ENCODE measurements around the gene IMMP2L.

IMMP2L gene

GRCh38 chr7:111108496-111108895, 453.8 kb downstream of the IMMP2L start:
- Mint-ChIP-seq H3K36me3 (ENCODE audit: low read depth) (peaks cover 73% of the 10 kb centered on the region), H3K4me3 (no peak overlapping the region), H3K4me1 (peaks cover 77% of the 10 kb centered on the region), H3K27ac (peak overlapping the region; percentile 50), H3K9me3 (peaks cover 5% of the 10 kb centered on the region), H3K27me3 (no peaks in the 10 kb centered on the region)
- DNase-seq (no peak), ATAC-seq (no peak)

DNA sequence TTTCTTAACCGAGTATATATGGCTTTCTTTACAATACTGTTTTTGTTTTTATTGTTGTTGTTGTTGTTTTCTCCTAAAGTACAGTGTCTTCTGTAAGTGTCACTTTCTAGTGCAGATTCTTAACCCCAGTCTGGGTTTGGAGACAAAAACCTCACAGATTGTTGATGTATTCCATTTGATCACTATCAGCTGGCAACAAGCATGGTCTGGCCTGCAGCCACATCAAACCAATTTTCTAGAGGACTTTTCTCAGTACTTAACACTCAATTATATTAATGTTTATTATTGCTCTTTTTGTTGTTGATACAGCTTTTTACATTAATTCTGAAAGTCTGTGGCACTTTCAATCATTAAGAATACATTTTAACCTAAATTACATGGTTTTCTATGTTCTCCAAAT, 454.3 kb downstream of the IMMP2L start:
- Mint-ChIP-seq H3K4me1 (peaks cover 77% of the 10 kb centered on the region), H3K4me3 (no peak overlapping the region), H3K27ac (no peak overlapping the region), H3K36me3 (ENCODE audit: low read depth) (peaks cover 73% of the 10 kb centered on the region), H3K9me3 (peaks cover 5% of the 10 kb centered on the region), H3K27me3 (no peaks in the 10 kb centered on the region)
- DNase-seq (no peak), ATAC-seq (no peak)

DNA sequence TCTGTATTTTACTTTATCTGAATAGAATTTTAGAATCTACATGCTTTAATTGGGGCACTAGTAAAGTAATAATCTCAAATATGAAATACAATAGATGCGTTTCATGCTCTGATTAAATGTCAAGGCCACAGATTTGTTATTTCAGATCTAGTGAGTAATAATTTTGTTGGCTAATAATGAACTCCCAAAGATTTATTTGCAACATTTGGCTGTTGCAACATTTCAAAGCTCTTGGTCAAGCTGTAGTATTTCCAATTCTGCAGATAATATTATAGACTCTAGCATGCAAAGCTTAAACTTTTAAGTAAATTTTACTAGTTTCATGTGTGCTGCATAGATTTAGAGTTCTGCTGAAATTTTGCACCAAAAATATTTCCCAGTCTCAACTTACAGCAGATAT, 454.7 kb downstream of the IMMP2L start:
- peaks cover 71% of the 10 kb centered on the region for H3K36me3 Mint-ChIP-seq (ENCODE audit: low read depth)
- ATAC-seq: no peak

DNA sequence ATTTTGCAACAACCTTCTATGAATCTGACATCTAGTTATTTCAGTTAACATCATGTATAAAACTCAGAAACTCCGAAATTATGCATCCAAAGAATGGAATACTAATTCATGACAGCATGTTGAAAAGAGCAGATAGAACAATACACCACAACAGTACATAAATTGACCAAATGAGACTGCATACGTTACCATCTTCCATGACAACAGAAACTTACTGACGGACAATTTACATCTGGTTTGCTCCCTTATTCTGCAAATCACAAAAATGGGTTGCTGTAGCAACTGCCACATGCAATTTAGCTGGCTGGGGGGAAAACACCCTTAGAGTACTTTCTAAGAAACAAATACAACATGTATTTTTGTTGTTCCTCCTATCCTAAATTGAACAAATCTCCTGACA, 457.0 kb downstream of the IMMP2L start:
- DNase-seq: no peak
- Mint-ChIP-seq H3K27me3 (no peaks in the 10 kb centered on the region), H3K36me3 (ENCODE audit: low read depth) (peaks cover 74% of the 10 kb centered on the region), H3K4me1 (peaks cover 80% of the 10 kb centered on the region), H3K4me3 (no peak overlapping the region), H3K27ac (no peak overlapping the region), H3K9me3 (no peaks in the 10 kb centered on the region)
- ATAC-seq: no peak

More for the DNA sequence above, 454.7 kb downstream of the IMMP2L start:
- Mint-ChIP-seq H3K4me3 (no peak overlapping the region), H3K27me3 (no peaks in the 10 kb centered on the region), H3K27ac (no peak overlapping the region), H3K4me1 (peaks cover 75% of the 10 kb centered on the region), H3K9me3 (peaks cover 5% of the 10 kb centered on the region)
- no peak for DNase-seq

- no peak overlapping the region for H3K4me3 Mint-ChIP-seq
- no peaks in the 10 kb centered on the region for H3K9me3 Mint-ChIP-seq
- H3K36me3 Mint-ChIP-seq (ENCODE audit: low read depth): peaks cover 73% of the 10 kb centered on the region
- ATAC-seq (no peak), DNase-seq (no peak)
- H3K27ac Mint-ChIP-seq: peak overlapping the region; percentile 82
- peaks cover 84% of the 10 kb centered on the region for H3K4me1 Mint-ChIP-seq
- H3K27me3 Mint-ChIP-seq: no peaks in the 10 kb centered on the region
Measured at GRCh38 chr7:111104710-111105109, 457.6 kb downstream of the IMMP2L start.

DNA sequence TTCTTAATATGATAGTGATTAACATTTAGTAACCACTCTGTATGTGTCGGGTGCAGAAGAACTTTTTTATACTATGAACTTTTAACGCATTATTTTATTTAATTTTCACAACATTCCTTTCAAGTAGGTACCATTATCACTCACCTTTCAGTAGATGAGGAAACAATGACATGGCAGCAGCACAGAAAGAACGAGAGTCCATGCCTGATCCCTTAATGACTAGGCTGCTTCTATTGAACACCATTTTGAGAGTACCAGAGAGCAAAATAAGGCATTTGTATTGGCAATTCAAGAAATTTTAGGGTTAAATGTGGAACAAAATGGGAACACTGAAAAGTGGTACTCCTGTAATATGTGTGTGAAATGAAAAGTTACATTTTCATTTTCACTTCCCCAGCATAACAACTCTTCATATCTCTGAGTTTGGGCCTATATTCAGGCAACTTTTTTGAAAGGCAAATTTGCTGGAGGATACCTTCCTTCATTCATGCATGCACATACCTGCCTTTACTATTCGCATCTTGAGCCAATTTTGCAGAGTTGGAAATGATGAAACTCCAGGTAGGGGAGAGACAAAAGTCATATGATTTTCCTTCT, 458.5 kb downstream of the IMMP2L start:
- ATAC-seq (no peak), DNase-seq (no peak)
- H3K4me3 Mint-ChIP-seq: peak overlapping the region; percentile 41
- peaks cover 84% of the 10 kb centered on the region for H3K4me1 Mint-ChIP-seq
- no peaks in the 10 kb centered on the region for H3K27me3 Mint-ChIP-seq
- H3K36me3 Mint-ChIP-seq (ENCODE audit: low read depth): peaks cover 68% of the 10 kb centered on the region
- H3K9me3 Mint-ChIP-seq: no peaks in the 10 kb centered on the region
- peak overlapping the region; percentile 82 for H3K27ac Mint-ChIP-seq

DNA sequence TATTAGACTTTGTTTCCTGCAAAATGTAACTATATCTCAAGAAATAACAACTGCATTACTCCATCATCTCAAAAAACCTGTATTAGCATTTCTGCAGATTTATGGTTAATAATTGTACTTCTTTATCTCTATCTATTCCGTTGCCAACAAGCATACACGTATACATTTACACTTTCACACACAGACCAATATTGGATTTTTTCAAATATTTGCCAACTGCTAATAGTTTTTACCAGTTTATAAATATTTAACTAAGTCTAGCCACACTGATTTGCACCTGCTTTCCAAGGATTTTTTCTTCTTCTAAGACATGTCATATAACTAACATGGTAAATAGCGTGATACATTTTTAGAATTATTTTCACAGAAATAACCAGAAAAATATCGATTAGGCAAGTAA, 459.2 kb downstream of the IMMP2L start:
- Mint-ChIP-seq H3K27me3 (no peaks in the 10 kb centered on the region), H3K4me3 (no peak overlapping the region), H3K4me1 (peaks cover 86% of the 10 kb centered on the region), H3K9me3 (no peaks in the 10 kb centered on the region), H3K36me3 (ENCODE audit: low read depth) (peaks cover 70% of the 10 kb centered on the region), H3K27ac (peak overlapping the region; percentile 82)
- ATAC-seq (no peak), DNase-seq (no peak)

GRCh38 chr7:111101856-111102646, 460.2 kb downstream of the IMMP2L start:
- DNase-seq (no peak), ATAC-seq (peak; percentile 25)
- Mint-ChIP-seq H3K27ac (peak overlapping the region; percentile 76), H3K4me1 (peaks cover 87% of the 10 kb centered on the region), H3K36me3 (ENCODE audit: low read depth) (peaks cover 70% of the 10 kb centered on the region), H3K27me3 (no peaks in the 10 kb centered on the region), H3K9me3 (no peaks in the 10 kb centered on the region), H3K4me3 (no peak overlapping the region)

GRCh38 chr7:111098926-111099250, 463.4 kb downstream of the IMMP2L start:
- H3K36me3 Mint-ChIP-seq (ENCODE audit: low read depth): peaks cover 78% of the 10 kb centered on the region
- no peaks in the 10 kb centered on the region for H3K9me3 Mint-ChIP-seq
- no peak for DNase-seq
- H3K4me1 Mint-ChIP-seq: peaks cover 91% of the 10 kb centered on the region
- H3K27ac Mint-ChIP-seq: no peak overlapping the region
- no peak for ATAC-seq
- H3K27me3 Mint-ChIP-seq: no peaks in the 10 kb centered on the region
- H3K4me3 Mint-ChIP-seq: peak overlapping the region; percentile 91

DNA sequence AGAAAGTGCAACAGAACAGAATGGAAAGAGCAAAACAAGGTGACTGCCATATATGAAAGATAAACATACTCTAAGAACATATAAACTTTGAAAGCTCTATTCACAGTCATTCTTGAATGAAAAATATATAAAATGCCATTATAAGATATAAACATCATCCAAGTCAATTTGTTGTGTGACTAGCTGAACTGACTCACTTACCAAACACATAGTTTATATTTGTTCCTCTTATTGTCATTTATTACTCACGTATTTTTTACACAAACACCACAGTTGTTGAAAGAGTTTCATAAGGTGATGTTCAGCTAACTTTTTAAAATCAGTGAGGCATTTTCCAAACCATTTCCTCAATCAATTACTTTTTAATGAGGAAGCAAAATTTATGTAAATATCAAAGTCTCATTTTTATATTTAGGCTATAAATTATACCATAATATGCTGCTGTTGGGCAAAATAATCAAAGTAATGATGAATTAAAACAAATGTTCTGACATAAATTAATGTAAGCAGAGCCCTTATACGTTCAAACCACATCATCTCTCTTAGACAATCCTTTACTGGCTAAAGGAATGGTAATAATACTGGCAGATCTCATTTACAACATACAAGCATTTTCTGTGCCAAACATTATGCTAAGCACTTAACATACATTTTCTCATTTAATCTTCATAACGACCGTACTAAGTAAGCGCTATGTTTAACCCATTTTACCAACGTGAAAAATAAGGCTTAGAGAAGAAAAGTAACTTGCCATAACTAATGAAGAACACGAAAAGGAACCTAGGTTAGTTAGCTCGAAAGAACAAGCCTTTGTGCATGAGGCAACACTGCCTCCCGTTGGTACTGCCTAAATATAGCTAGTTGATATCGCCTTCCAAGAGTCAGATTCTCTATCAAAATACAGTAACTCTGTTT, 464.0 kb downstream of the IMMP2L start:
- Mint-ChIP-seq H3K27ac (peak overlapping the region; percentile 69), H3K36me3 (ENCODE audit: low read depth) (peaks cover 77% of the 10 kb centered on the region), H3K4me3 (peak overlapping the region; percentile 91), H3K4me1 (peaks cover 89% of the 10 kb centered on the region), H3K27me3 (no peaks in the 10 kb centered on the region), H3K9me3 (no peaks in the 10 kb centered on the region)
- ATAC-seq: peak; percentile 69
- peak; percentile 55 for DNase-seq

DNA sequence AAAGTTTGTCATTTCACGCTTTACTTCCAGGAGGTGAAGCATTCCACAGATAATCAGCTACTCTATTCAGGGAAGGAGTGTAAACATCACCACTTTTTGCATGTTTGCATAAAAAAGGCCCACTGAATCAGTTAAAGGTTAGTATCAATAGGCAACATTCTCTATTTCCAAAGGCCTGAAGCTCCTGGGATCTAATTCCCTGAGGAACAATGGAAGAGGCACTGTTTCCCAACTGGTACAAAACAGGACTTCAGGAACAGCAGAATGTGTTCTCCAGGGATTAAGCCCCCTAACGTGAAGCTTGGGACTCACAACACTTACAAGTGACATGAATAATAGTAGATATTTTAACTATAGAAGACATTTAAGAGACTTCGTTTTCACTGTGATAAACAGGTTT, 465.3 kb downstream of the IMMP2L start:
- H3K27me3 Mint-ChIP-seq: no peaks in the 10 kb centered on the region
- H3K4me3 Mint-ChIP-seq: peak overlapping the region; percentile 91
- DNase-seq (no peak), ATAC-seq (no peak)
- H3K9me3 Mint-ChIP-seq: no peaks in the 10 kb centered on the region
- H3K4me1 Mint-ChIP-seq: peaks cover 90% of the 10 kb centered on the region
- peaks cover 81% of the 10 kb centered on the region for H3K36me3 Mint-ChIP-seq (ENCODE audit: low read depth)
- H3K27ac Mint-ChIP-seq: peak overlapping the region; percentile 89

DNA sequence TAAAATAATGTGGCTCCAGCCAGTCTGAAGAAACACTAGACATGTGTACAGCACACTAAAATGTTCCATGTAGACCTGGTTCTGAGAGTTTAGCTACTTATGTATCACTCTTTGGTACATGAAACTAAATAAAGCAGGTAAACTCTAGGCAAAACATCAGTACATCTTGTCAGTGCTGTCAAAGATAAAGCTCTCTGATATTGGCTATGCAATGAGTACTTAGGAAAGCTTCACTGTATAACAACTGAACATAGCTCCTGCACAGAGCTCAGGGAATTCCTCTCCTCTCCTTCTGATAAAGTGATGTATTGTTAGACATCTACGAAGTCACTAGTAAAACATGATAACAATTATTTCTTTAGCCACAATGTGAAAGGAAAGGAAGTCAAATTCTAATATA, 467.9 kb downstream of the IMMP2L start:
- Mint-ChIP-seq H3K36me3 (ENCODE audit: low read depth) (peaks cover 69% of the 10 kb centered on the region), H3K4me1 (peaks cover 79% of the 10 kb centered on the region), H3K27ac (peak overlapping the region; percentile 89), H3K27me3 (no peaks in the 10 kb centered on the region), H3K9me3 (no peaks in the 10 kb centered on the region), H3K4me3 (peak overlapping the region; percentile 91)
- ATAC-seq (peak; percentile 30), DNase-seq (no peak)

DNA sequence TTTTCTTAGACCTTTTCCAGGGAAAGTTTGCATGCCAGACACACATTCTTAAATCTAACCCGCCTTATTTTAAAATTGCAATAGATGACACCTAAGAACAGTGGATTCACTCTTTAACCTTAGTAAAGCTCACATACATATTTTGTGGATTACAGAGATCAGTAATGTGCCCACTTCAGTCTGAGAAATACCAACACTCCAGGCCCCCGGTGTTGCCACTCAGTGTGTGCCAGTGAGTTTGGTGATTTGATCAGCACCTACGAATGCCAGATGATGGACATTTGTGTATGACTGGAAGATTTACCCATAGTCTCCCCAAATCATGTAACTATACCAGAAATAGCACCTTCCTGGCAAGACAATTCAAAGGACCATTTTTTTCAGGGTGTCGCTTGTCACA, 468.8 kb downstream of the IMMP2L start:
- DNase-seq: no peak
- Mint-ChIP-seq H3K27ac (peak overlapping the region; percentile 89), H3K4me1 (peaks cover 77% of the 10 kb centered on the region), H3K36me3 (ENCODE audit: low read depth) (peaks cover 63% of the 10 kb centered on the region), H3K27me3 (no peaks in the 10 kb centered on the region), H3K4me3 (peak overlapping the region; percentile 91), H3K9me3 (no peaks in the 10 kb centered on the region)
- ATAC-seq: no peak

- Mint-ChIP-seq H3K27me3 (no peaks in the 10 kb centered on the region), H3K27ac (peak overlapping the region; percentile 89), H3K4me1 (peaks cover 77% of the 10 kb centered on the region), H3K9me3 (no peaks in the 10 kb centered on the region), H3K36me3 (ENCODE audit: low read depth) (peaks cover 56% of the 10 kb centered on the region), H3K4me3 (peak overlapping the region; percentile 91)
- ATAC-seq: peak; percentile 65
- DNase-seq: no peak
Measured at GRCh38 chr7:111092406-111093236, 469.7 kb downstream of the IMMP2L start.
